NCI-H446 (cell line): ENCODE measurements around the gene CNGA2.

ENCODE experiments used
- DNase-seq, 2 experiments: peaks; one replicate each; lab custom pipeline; 2025; lab: John Stamatoyannopoulos, UW

CNGA2 gene

GRCh38 chrX:151712253-151712652 is 22.3 kb upstream of the CNGA2 start:
- DNase-seq: no peak

DNA sequence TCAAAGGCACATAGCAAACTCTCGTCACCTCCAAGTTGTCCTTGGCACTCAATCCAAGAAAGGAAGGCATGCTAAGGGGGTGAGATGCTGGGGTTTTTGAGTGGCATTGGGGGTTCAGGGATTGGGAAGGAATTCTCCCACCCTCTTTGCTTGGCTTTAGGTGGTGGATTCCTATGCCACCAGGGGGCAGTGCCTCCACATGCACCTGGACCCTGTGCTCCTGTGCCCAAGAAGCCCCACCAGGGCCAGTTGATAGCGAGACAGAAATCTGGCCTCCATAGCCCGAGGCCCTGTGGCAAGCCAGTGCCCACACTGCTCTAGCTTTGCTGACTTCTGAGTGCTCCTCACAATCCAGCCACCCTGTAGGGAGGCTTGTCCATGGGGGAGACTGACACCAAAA is 20.7 kb upstream of the CNGA2 start:
- DNase-seq: no peak

DNA sequence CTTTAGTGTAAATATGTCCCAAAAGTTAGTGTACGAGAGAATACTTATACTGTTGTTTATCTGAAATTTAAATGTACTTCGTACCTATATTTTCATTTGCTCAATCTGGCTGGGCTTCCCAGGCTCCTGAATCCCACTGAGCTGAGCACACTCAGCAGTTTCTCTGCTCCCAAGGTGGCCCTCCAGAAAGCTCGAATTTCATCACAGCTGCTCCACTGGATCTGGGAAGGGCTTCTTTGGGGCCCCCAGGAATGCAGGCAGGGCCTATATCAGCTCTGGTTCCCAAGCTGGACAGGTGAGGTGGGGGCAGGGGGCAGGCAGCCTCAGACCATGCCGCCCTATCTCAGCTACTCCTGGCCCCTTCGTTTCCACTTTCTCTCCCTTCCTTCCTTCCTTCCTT is 20.2 kb upstream of the CNGA2 start:
- no peak for DNase-seq

DNA sequence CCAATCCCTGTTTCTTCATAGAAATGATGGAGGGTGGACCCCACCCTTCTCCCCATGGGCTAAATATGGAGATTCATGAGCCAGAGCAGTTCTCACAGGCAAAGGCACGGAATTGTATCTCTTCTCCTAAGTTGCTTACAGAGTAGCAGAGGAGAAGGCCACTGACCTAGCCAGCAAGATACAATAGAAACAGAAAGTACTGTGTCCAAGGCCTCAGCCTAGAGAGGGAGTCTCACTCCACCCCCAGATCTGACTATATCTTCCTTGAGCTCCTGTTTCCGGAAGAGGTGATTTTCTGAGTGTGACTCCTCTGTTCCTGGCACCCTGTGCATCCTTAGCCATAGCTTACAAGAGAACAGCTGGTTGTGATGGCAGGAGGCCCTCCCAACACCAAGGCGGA is 18.8 kb upstream of the CNGA2 start, which contains the start of gene FATE1:
FATE1 (plus strand) TSS at position 284 of the 400 bp plus-strand sequence; CDS start at position 369, 85 bp downstream.
- no peak for DNase-seq

DNA sequence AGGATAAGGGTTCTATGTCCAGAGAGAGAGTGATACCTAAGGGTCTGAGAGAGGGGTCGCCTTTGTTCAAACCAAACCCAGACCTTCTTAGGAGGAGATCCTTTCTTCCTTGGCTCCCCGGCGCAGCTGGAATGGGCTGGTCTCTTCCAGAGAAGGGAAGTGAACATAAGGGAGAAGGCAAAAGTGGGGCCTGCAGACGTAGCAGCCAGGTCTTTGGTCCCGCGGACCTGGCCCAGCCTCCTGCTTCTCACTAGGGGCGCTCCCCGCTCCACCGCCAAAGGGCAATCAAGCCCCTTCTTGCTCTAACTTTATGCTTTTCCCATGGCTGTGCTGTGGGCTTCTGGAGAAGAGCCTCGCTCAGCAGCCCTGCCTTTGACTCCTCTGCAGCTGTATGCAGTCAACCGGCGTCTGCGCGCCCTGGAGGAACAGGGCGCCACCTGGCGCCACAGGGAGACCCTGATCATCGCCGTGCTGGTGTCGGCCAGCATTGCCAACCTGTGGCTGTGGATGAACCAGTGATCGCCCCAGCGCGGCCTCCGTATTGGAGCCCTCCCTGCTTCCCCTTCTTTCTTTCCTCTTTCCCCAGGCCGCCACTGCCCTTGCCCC is 12.2 kb upstream of the CNGA2 start:
- no peak for DNase-seq

DNA sequence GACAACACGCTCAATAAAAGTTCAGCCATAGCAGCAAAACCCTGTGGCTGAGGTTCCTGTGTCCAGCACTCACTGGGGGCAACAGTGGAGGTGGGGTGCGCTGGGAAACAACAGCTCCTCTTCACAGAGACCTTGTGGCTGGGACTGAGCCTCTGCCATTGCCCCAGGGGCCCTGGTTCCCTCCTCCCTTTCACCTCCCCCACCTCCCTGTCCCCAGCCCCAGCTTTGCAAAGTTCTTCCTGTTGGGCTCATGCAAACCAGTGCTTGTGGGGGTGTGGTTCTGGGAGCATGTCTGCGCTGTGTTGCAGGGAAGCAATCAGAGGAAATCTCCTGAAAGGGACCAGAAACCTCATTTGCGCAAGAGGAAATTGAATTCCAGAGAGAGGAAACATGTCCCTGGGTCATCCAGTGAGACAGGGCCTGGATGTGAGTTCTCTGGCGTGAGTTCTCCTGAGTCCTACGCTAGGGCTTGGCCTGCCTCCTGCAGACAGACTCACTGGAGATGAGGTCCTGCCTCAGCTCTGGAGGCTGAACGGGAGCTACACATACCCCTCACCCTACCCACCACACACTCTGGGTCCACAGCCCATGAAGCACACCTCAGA is 11.3 kb upstream of the CNGA2 start:
- DNase-seq: no peak

GRCh38 chrX:151724563-151725337 is 9.8 kb upstream of the CNGA2 start:
- DNase-seq: no peak

- DNase-seq: no peak
These were observed 9.3 kb upstream of the CNGA2 start for GRCh38 chrX:151725338-151725614.

DNA sequence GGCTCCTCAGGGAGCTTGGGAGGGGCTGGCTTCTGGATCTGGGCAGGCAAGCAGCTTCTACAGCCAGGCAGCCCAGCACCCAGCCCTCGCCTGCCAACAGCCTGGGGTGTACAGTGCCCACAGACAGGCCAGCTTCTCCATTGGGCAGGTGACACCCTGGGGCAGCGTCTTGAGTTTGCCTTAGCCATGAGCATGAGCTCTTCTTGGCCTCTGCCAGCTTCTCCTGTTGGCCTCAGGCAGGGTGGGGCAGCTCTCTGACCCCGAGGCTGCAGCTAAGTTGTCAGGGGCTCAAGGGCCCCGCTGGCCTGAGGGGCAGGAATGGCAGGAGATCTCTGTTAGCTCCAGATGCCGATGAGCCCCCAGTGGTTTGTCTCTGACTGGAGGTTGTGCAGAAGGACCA is 7.8 kb upstream of the CNGA2 start:
- no peak for DNase-seq

DNA sequence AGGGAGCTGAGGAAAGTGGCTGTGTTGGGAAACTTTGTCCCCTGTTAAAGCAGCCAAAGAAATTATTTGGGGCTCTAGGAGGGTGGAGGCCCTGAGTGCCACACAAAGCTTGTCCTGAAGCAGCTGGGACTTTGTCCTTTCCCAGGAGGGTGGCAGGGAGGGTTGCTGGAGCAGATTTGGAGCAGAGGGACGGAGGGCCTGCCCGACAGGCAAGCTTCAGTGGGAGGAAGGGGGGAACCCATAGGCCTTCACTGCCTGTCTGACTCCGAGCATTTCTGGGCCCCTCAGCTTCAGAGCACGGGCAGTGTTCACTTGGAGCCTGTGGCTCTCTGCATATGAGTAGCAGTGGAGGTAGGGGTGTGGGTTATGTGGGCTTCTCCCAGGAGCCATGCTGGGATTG is 7.2 kb upstream of the CNGA2 start:
- DNase-seq: no peak

- DNase-seq: no peak
These were observed 5.4 kb upstream of the CNGA2 start for GRCh38 chrX:151729056-151729725.

DNA sequence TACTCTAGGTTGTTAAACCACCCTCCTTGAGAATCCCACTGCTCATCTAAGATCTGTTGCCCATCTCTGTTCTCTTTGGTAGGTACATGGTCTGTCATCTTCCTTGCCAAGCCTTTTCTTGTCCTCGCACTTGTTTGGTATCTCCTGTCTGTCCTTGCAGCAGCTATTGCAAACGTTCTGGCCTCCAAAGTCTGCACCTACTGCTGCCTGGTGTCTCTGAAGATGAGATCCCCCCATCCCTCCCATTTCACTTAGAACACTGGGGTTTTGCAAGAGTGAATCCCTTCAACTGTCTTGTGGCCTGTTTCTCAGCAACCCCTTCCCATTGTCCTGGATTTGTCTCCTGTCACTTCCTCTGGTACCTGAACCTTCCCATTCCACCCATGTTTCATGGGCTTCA is 673 bp downstream of the CNGA2 start:
- DNase-seq: no peak

GRCh38 chrX:151736685-151737084 is 2.1 kb downstream of the CNGA2 start:
- DNase-seq: no peak

GRCh38 chrX:151737494-151737893 is 2.9 kb downstream of the CNGA2 start:
- DNase-seq: no peak

DNA sequence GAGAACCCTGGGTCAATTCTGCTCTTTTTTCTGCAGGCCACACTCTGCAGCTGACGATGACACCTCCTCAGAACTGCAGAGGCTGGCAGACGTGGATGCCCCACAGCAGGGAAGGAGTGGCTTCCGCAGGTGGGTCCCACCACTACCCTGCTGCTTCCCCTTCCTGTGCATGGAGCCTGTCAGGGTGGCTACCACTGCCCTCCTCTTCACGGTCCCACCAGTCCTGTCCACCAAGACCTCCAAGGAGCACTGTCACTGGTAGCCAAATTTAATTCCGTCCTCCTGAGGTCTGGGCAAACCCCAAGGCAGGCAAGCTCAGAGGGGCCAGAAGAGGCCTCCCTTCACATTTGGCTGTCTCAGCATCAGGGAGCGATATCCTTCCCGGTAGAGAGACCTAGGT is 4.2 kb downstream of the CNGA2 start:
- no peak for DNase-seq

DNA sequence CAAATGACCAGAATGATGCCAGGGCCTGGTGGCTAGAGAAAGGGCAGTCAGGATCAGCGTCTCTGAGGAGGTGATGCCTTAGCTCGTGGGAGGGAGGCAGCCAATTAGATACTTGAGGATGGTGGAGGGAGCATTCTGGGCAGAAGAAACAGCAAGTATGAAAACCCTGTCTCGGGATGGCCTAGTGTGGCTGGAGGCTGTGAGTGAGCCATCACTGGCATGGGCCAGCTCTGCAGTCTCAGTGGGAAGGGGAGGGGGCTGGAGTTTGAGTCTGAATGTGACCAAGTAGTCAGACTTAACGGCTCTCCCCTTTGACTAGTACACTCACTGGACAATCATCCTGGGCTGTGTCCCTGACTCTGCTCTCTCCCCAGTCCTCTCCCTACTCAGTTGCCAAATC is 7.1 kb downstream of the CNGA2 start:
- DNase-seq: no peak

DNA sequence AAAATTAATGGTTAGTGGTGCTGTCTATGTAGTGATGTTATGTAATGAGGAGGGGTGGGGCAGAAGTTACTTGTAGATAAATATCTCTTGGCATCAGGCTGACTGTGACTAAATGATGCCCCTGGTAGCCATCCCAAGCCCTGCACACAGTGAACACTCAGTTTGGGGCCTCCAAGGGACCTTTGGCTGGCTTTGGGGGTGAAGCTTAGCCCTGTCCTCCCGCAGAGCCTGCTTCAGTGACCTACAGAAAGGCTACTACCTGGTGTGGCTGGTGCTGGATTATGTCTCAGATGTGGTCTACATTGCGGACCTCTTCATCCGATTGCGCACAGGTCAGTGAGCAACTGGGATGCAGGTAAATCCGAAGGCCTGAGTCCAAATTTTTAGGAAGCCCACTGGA is 7.8 kb downstream of the CNGA2 start:
- no peak for DNase-seq

GRCh38 chrX:151743651-151744470 is 9.3 kb downstream of the CNGA2 start:
- no peak for DNase-seq

DNA sequence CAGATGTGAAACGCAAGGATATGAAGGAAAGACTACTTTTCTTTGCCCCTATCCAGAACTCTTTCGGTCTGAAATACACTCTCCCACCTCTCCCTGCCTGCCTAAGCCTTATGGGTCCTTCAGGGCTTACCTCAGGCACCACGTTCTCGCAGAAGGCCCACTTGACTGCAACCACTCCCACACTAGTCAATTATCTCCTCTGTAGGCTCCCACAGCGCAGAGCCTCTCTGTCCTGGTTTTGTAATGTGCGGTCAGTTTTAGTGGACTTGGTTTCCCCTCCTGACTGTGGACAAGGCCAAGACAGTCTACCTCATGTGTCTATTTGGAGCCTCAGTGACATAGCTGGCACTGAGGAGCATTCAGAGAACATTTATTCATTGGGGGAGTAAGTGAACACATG is 11.1 kb downstream of the CNGA2 start:
- no peak for DNase-seq

GRCh38 chrX:151746502-151746901 is 12.0 kb downstream of the CNGA2 start:
- DNase-seq: no peak

GRCh38 chrX:151750511-151750910 is 16.0 kb downstream of the CNGA2 start:
- no peak for DNase-seq

DNA sequence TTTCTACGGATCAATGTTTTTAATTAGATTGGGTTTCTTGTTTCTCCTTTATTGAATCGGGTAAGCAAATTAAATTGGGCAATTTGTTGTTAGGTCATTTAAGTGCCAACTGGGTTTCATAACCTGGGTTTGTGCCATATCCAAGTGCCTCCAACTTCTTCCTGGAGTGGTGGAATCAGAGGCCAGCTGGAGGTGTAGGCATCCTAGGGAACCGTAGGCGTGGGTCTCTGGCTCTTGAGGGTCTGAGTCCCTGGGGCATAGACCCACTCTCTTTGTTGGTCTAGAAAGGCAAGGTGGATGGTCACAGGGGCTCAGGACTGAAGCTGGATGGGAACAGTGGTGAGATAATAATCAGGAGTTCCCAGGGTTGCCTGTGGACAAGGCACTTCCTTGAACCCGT is 18.3 kb downstream of the CNGA2 start:
- DNase-seq: no peak
